H1 (cell line): Measurements from ENCODE around the gene TTC39A.

Experiments
- CTCF ChIP-seq, 3 experiments: IDR thresholded peaks; 1 replicate in 2 of 3; 2 replicates in 1 of 3; pipeline versions ENCODE4 v1.5.1 to v1.6.1; 2011; ENCODE audit warnings: low read length in 3 of 3, mild to moderate bottlenecking in 3 of 3, inconsistent platforms in 2 of 3, low read depth in 1 of 3, moderate library complexity in 1 of 3; ENCODE audit not compliant: insufficient read depth in 1 of 3; ENCODE audit errors: control extremely low read depth in 1 of 3
- EGR1 ChIP-seq: IDR thresholded peaks from 2 replicates; pipeline ENCODE4 v1.6.1; 2011; ENCODE audit warnings: low read depth, low read length, borderline replicate concordance
- EP300 ChIP-seq, 2 experiments: IDR thresholded peaks; 1 replicate in 1 of 2; 2 replicates in 1 of 2; pipeline ENCODE4 v1.6.1; 2011 to 2012; ENCODE audit warnings: low read depth in 2 of 2, low read length in 2 of 2, mild to moderate bottlenecking in 2 of 2, borderline replicate concordance in 1 of 2, inconsistent platforms in 1 of 2, moderate library complexity in 1 of 2
- POLR2A ChIP-seq, 2 experiments: IDR thresholded peaks; 1 replicate in 1 of 2; 2 replicates in 1 of 2; pipeline ENCODE4 v1.6.1; 2011; ENCODE audit warnings: low read depth in 2 of 2, low read length in 2 of 2, mild to moderate bottlenecking in 2 of 2; ENCODE audit errors: control extremely low read depth in 1 of 2
- POLR2AphosphoS5 ChIP-seq: IDR thresholded peaks from 2 replicates; pipeline ENCODE4 v1.6.1; 2011; ENCODE audit warnings: low read depth, low read length
- SIX5 ChIP-seq: IDR thresholded peaks from 2 replicates; pipeline ENCODE4 v1.6.1; 2011; ENCODE audit warnings: mild to moderate bottlenecking, low read depth, low read length
- SP4 ChIP-seq: IDR thresholded peaks from 2 replicates; pipeline ENCODE4 v1.6.1; 2012; ENCODE audit warnings: low read length, inconsistent platforms
- SRF ChIP-seq: IDR thresholded peaks from 2 replicates; pipeline ENCODE4 v1.6.1; 2011; ENCODE audit warnings: mild to moderate bottlenecking, low read depth, low read length, moderate library complexity
- TAF1 ChIP-seq: IDR thresholded peaks from 2 replicates; pipeline ENCODE4 v1.6.1; 2011; ENCODE audit warnings: mild to moderate bottlenecking, low read depth, low read length
- TF ChIP-seq, protein P1 (sequence below): IDR thresholded peaks from 2 replicates; pipeline ENCODE4 v1.6.1; 2011; ENCODE audit warnings: low read depth, mild to moderate bottlenecking, low read length; ENCODE audit not compliant: insufficient read depth

DNA sequence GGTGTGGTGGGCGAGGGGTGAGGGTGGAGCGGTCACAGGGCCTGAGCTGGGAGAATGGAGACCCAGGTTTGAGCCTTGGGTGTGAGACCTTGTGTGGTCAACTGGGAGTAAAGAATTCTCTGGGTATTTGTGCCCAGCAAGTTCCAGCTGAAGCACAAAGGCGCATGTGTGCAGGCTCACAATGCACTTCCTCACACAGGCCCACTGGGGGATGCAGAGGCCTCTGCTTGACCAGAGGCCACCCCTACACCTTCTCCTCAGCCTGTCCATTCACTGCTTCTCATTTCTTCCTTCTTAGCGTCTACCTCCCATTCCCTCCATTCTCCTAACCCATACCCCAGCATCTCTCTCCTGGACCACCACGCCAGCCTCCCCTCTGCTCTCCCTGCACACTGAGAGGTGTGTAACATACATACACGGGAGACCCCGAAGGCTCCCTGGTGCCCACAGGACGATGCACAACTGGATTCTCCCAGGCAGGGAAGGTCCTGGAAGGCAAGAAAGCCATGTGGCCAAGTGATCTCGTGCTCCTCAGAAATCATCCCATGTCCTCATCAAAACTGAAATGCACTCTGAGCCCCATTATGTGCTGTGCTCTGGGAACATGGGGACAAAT lies 12.3 kb upstream of the TTC39A start:
- TF ChIP-seq SIX5 (no peak), CTCF (IDR thresholded peaks at IDR 0.05; ENCODE audit: control extremely low read depth in 1 of 3, insufficient read depth in 1 of 3, low read depth in 1 of 3, low read length in 3 of 3) (no peak), POLR2AphosphoS5 (no peak), TAF1 (no peak), POLR2A (IDR thresholded peaks at IDR 0.05; ENCODE audit: control extremely low read depth in 1 of 2, low read depth in 2 of 2, low read length in 2 of 2) (no peak), SRF (no peak), EP300 (IDR thresholded peaks at IDR 0.05; ENCODE audit: borderline replicate concordance in 1 of 2, low read depth in 2 of 2, low read length in 2 of 2) (no peak), EGR1 (no peak), SP4 (no peak)
- TF ChIP-seq, protein P1, sequence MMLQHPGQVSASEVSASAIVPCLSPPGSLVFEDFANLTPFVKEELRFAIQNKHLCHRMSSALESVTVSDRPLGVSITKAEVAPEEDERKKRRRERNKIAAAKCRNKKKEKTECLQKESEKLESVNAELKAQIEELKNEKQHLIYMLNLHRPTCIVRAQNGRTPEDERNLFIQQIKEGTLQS: no peak
